Tibial nerve (tissue), 4 donors: ENCODE data around the gene GABBR2. TPM values are rescaled to one million over a fixed set of nuclear protein-coding genes. Genes with fewer than 3 reads are reported as not detected.

ENCODE experiments used
- DNase-seq, 2 donors: peaks; one replicate each; pipeline ENCODE4 v3.0.0-alpha.2; 2019; ENCODE audit warnings: low spot score in 2 of 2
- H3K27ac ChIP-seq, 4 donors: fragments of 200-600 bp; sonication (generic) in 3 of 4; one replicate each; pipeline ENCODE4 v1.5.1; 2017 to 2019; ENCODE audit warnings: mild to moderate bottlenecking in 1 of 4
- H3K27me3 ChIP-seq, 2 donors: fragments of 200-600 bp; sonication (generic) in 1 of 2; one replicate each; pipeline versions ENCODE4 v1.5.1 to v1.6.0; 2017 to 2019
- H3K36me3 ChIP-seq, 3 donors: fragments of 200-600 bp; sonication (generic); one replicate each; pipeline ENCODE4 v1.5.1; 2018 to 2019
- H3K4me1 ChIP-seq, 4 donors: fragments of 200-600 bp; sonication (generic) in 3 of 4; one replicate each; pipeline ENCODE4 v1.5.1; 2017 to 2019
- H3K4me3 ChIP-seq, 4 donors: fragments of 200-600 bp; sonication (generic) in 3 of 4; one replicate each; pipeline ENCODE4 v1.5.1; 2017 to 2019; ENCODE audit warnings: mild to moderate bottlenecking in 1 of 4, moderate library complexity in 1 of 4
- H3K9me3 ChIP-seq, 4 donors: fragments of 200-600 bp; sonication (generic) in 3 of 4; one replicate each; pipeline ENCODE4 v1.5.1; 2017 to 2019
- CTCF ChIP-seq, 5 experiments: fragments of 200-600 bp in 3 of 5; fragments of 450-650 bp in 2 of 5; sonication (generic) in 3 of 5; IDR thresholded peaks; one replicate each; pipeline ENCODE4 v1.5.1; 2016 to 2019; ENCODE audit warnings: antibody characterized with exemption in 5 of 5, mild to moderate bottlenecking in 3 of 5, moderate library complexity in 2 of 5
- EP300 ChIP-seq, 2 donors: sonication (generic); formaldehyde crosslinking; IDR thresholded peaks; one replicate each; pipeline ENCODE4 v1.6.1; 2017; ENCODE audit warnings: antibody characterized with exemption in 2 of 2, mild to moderate bottlenecking in 1 of 2
- POLR2A ChIP-seq, 2 donors: fragments of 450-650 bp; IDR thresholded peaks; one replicate each; pipeline ENCODE4 v1.6.1; 2017; ENCODE audit warnings: antibody characterized with exemption in 2 of 2, mild to moderate bottlenecking in 2 of 2, moderate library complexity in 2 of 2
- WGBS, 2 donors: methylation state at CpG; one replicate each; pipeline ENCODE4 v1.1.5; 2018; 5-methylcytosine and 5-hydroxymethylcytosine counted together
- total RNA-seq, 4 donors: library from RNA; depleted of rRNA; stranded (reverse); fragments of >200 nt; gene quantifications; one replicate each; pipeline ENCODE4 v1.1.0, GENCODE V29; 2016

The GABBR2 gene
- total RNA-seq, 4 donors from 2014 or later: 0.20 to 0.22 TPM; not detected in 2

DNA sequence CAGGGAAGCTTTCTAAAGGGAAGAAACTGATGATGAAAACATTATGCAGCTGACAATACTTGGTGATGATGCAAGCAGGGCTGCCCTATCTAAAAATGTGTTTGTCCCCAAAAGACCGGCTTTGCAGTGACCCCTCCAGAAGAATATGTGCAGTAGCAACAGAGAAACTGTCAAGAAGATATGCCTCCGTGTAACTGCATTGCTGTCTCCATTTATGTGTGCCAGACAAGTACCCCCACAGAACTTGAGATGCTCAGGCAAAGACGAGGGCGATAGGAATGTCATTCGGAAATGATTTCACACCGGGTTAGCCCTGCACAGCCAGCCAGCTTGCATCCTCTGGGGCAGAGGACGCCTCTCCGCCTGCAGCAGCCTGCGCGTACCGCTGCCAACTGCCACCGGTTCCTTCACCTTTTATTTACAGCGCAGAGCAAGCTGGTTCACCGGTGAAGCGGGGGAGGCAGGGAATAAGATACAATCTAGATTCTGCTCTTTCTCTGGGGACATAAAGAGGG lies 2.0 kb downstream of the GABBR2 start:
- H3K9me3 ChIP-seq: no peaks in the 10 kb centered on the region
- H3K27ac ChIP-seq: no peak overlapping the region
- no peak overlapping the region for H3K4me3 ChIP-seq
- H3K27me3 ChIP-seq: peaks cover 0 to 61% of the 10 kb centered on the region in 2 donors
- WGBS, 2 donors: 8 to 14% methylated on average over 9 to 15 of the region's 15 CpGs
- peaks cover 0 to 30% (median 5%) of the 10 kb centered on the region in 4 donors for H3K4me1 ChIP-seq
- no peaks in the 10 kb centered on the region for H3K36me3 ChIP-seq
- TF ChIP-seq POLR2A (IDR thresholded peaks at IDR 0.05): no peak
- TF ChIP-seq CTCF (IDR thresholded peaks at IDR 0.05): no peak
- no peak for TF ChIP-seq EP300 (IDR thresholded peaks at IDR 0.05)
- no peak for DNase-seq

DNA sequence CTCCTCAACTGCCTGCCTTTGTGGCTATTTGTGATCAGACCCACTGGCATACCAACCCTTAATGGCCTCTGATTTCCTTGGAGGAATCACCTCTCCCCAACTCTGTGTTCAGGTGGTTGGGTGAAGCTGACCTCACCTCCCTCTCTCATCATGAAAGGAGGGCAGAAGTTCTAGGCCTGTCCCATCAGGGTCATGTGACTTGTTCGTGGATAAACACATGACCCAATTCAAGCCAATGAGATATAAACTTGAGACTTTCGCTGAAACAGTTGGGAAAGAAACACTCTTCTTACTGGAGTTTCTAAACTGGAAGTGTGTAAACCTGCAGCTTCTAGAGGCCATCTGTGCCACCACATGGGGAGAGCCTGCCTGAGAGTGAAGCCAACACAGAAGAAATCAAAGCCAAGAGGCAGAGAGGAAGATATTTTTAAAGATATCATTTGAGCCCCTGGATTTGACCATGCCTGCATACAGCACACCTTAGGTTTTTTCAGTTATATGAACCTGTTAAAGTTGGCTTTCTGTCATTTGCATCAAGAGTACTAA lies 5.8 kb downstream of the GABBR2 start:
- DNase-seq: no peak
- Histone ChIP-seq H3K36me3 (no peaks in the 10 kb centered on the region), H3K27me3 (peaks cover 0 to 36% of the 10 kb centered on the region in 2 donors), H3K4me1 (peaks cover 0 to 14% (median 5%) of the 10 kb centered on the region in 4 donors), H3K27ac (no peak overlapping the region), H3K9me3 (peaks cover 0 to 12% (median 0%) of the 10 kb centered on the region in 4 donors), H3K4me3 (no peak overlapping the region)
- 73 to 81% methylated on average over 2 of the region's 2 CpGs for WGBS, 2 donors
- no peak for TF ChIP-seq POLR2A (IDR thresholded peaks at IDR 0.05)
- TF ChIP-seq EP300 (IDR thresholded peaks at IDR 0.05): no peak
- TF ChIP-seq CTCF (IDR thresholded peaks at IDR 0.05): no peak

DNA sequence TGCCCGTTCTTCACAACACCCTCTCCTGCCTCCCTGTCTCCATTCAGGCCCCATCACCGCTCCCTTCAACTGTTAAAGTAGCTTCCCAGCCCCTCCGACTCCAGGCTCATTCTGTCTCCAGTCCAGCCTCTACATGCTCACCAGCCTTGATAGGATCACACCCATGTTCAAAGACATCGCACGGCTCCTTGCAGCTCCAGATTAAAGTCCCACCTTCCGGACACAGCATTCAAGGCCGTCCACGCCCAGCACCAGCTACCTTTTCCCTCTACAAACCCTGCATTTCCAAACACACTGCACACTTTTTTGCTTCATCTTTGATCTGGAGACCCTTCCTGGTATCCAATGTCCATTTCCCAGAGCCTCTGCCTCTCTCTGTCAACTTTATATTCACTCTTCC lies 6.4 kb downstream of the GABBR2 start:
- Histone ChIP-seq H3K36me3 (no peaks in the 10 kb centered on the region), H3K9me3 (peaks cover 0 to 12% (median 0%) of the 10 kb centered on the region in 4 donors), H3K4me3 (no peak overlapping the region), H3K4me1 (peaks cover 0 to 9% (median 2%) of the 10 kb centered on the region in 4 donors), H3K27me3 (peaks cover 0 to 31% of the 10 kb centered on the region in 2 donors), H3K27ac (no peak overlapping the region)
- no peak for TF ChIP-seq CTCF (IDR thresholded peaks at IDR 0.05)
- no peak for TF ChIP-seq EP300 (IDR thresholded peaks at IDR 0.05)
- no peak for TF ChIP-seq POLR2A (IDR thresholded peaks at IDR 0.05)
- DNase-seq: no peak
- WGBS, 2 donors: 80 to 90% methylated on average over 8 of the region's 8 CpGs

GRCh38 chr9:98701576-98701975 lies 7.2 kb downstream of the GABBR2 start:
- DNase-seq: no peak
- no peak for TF ChIP-seq POLR2A (IDR thresholded peaks at IDR 0.05)
- TF ChIP-seq CTCF (IDR thresholded peaks at IDR 0.05): no peak
- no peak for TF ChIP-seq EP300 (IDR thresholded peaks at IDR 0.05)
- Histone ChIP-seq H3K36me3 (no peaks in the 10 kb centered on the region), H3K4me1 (peaks cover 0 to 1% (median 0%) of the 10 kb centered on the region in 4 donors), H3K4me3 (no peak overlapping the region), H3K9me3 (peaks cover 0 to 12% (median 0%) of the 10 kb centered on the region in 4 donors), H3K27me3 (peaks cover 0 to 23% of the 10 kb centered on the region in 2 donors), H3K27ac (no peak overlapping the region)
- WGBS, 2 donors: 61% methylated on average over 7 of the region's 7 CpGs

DNA sequence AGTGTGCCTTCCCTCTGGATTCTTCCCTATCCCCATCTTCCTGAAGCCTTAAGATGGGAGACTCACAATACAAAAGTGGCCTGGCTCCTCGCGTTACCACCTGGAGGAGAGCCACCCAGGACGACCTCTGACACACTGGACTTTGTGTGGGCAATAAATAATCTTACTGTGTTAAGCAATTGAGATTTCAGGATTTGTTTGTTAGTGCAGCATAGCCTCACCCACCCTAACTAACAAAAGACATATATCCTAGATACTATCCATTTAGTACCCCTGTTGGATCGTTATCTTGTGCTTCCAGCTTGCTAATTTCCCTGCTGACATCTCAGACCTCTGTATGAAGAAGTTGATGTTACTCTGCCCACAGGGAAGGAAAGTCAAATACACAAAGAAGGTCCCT lies 7.9 kb downstream of the GABBR2 start:
- Histone ChIP-seq H3K4me3 (no peak overlapping the region), H3K27ac (no peak overlapping the region), H3K27me3 (peaks cover 0 to 15% of the 10 kb centered on the region in 2 donors), H3K36me3 (no peaks in the 10 kb centered on the region), H3K4me1 (no peaks in the 10 kb centered on the region), H3K9me3 (peaks cover 0 to 12% (median 0%) of the 10 kb centered on the region in 4 donors)
- DNase-seq: no peak
- TF ChIP-seq POLR2A (IDR thresholded peaks at IDR 0.05) (no peak), EP300 (IDR thresholded peaks at IDR 0.05) (no peak), CTCF (IDR thresholded peaks at IDR 0.05) (no peak)
- 47 to 56% methylated on average over 4 of the region's 4 CpGs for WGBS, 2 donors
